Psoas muscle (tissue), 8 donors: ENCODE measurements around the gene LZTFL1. TPM values are rescaled to one million over a fixed set of nuclear protein-coding genes. Genes with fewer than 3 reads are reported as not detected.

Experiments
- ATAC-seq, 4 donors: fragments of 200-7000 bp; cut with Tn5 transposase; one replicate each; pipeline ENCODE4 v1.9.1; 2020; ENCODE audit warnings: moderate library complexity in 3 of 4, mild to moderate bottlenecking in 2 of 4
- DNase-seq, 2 donors: peaks; one replicate each; pipeline ENCODE4 v3.0.0-alpha.2; 2020
- H3K27ac ChIP-seq: fragments of 200-600 bp; one replicate; pipeline ENCODE4 v1.8.0; 2022
- H3K27me3 ChIP-seq, 3 donors: fragments of 200-600 bp in 1 of 3; one replicate each; pipeline versions ENCODE4 v1.6.1 to v1.8.0; 2013 to 2022; ENCODE audit warnings: low read length in 2 of 3, mild to moderate bottlenecking in 2 of 3, moderate library complexity in 1 of 3; ENCODE audit not compliant: insufficient read depth in 3 of 3
- H3K36me3 ChIP-seq, 2 donors: fragments of 200-600 bp in 1 of 2; one replicate each; pipeline versions ENCODE4 v1.6.1 to v1.8.0; 2013 to 2022; ENCODE audit warnings: low read depth in 1 of 2, mild to moderate bottlenecking in 1 of 2, moderate library complexity in 1 of 2; ENCODE audit not compliant: insufficient read depth in 1 of 2
- H3K4me1 ChIP-seq: fragments of 200-600 bp; one replicate; pipeline ENCODE4 v1.8.0; 2022
- H3K4me3 ChIP-seq: fragments of 200-600 bp; one replicate; pipeline ENCODE4 v1.8.0; 2022; ENCODE audit warnings: mild to moderate bottlenecking
- H3K9me3 ChIP-seq: fragments of 200-600 bp; one replicate; pipeline ENCODE4 v1.8.0; 2022
- WGBS, 3 donors: extraction: QIAGEN DNeasy Blood & Tissue Kit; methylation state at CpG; one replicate each; pipeline versions ENCODE4 v1.1.6 to v1.1.7; 2013; 5-methylcytosine and 5-hydroxymethylcytosine counted together
- intact Hi-C, 2 donors: fragments of 100-400 bp; cut with DNase I; formaldehyde crosslinking; loops; one replicate each; pipeline versions ENCODE4 v1.11.0 to v1.14.2; 2022
- polyA plus RNA-seq, 3 donors: library from polyadenylated mRNA; stranded (reverse); fragments of 200-250 nt; gene quantifications; one replicate each; pipeline ENCODE4 v1.2.3, GENCODE V29; 2013
- total RNA-seq, 4 donors: library from RNA; stranded (reverse); fragmentation: NEBNext Ultra II Directional in 2 of 4; extraction: Animal tissue kit (Norgen Biotek cat#: 25700) in 2 of 4; gene quantifications; one replicate each; pipeline versions ENCODE4 v1.2.1 to v1.2.4, GENCODE V29; 2021 to 2023
- TF ChIP-seq, protein P1 (sequence below): fragments of 200-600 bp; IDR thresholded peaks from one replicate; pipeline ENCODE4 v1.8.0; 2022; ENCODE audit warnings: antibody characterized with exemption
- donor health status: healthy with polysubstance abuse.
- donor health status: DM: no; HTN: no; CAD: no; lungs with moderate emphysema.
- donor health status: Bipolar disorder and iron deficiency.
- donor health status: healthy.
- donor health status: DM: yes; HTN: yes; CAD: no.
- donor health status: DM: no; HTN: no; CAD: no.
- donor health status: DM: no; HTN: no; CAD: no.
- donor health status: DM: yes; HTN: yes; CAD: no.

The LZTFL1 gene
- total and polyA plus RNA-seq, 7 donors: 3.1 to 15.9 (median 5.3) TPM

DNA sequence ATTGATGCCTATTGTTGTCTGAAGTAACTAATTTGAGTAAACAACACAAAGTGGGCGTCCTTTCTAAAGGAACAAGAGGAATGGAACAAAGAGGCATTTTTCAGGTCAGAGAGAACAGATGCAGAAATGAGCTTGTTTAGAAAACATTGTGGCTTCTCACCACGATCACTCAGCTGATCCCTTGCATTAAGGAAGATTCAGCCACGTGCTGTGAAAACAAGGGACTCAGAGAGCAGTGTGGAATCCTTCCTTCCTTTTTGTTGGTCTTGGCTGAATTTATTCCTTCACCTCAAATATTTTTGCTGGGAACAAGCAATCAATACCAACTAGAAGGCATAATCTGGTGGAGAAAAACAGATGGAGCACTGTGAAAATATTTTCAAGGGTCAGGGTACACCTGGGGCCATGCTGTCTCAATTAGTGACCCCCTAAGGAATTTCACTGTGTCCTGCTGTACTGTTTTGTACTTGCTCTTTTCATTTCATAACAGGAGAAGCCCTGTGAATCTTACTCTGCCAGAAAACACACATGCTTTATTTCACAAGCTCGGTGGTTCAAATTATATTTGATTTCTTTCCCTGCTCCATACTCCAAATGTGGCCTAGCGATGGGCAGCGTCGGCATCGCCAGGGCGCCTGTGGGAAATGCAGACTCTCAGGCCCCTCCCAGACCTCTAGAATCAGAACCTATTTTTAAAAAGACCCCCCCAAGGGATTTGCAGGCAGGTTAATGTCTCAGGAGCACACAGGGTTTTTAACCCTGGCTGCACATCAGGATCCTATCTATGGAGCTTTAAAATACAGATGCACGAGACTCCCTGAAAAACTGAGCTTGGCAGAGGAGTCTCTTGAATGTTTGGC, 34.0 kb downstream of the LZTFL1 start:
- no peak for DNase-seq
- intact Hi-C loops: no loop called here
- H3K4me3 ChIP-seq: no peak overlapping the region
- no peak overlapping the region for H3K27ac ChIP-seq
- H3K36me3 ChIP-seq: no peaks in the 10 kb centered on the region
- H3K27me3 ChIP-seq: no peaks in the 10 kb centered on the region
- WGBS, 3 donors: 62 to 81% (median 64%) methylated on average over 10 of the region's 10 CpGs
- TF ChIP-seq, protein P1, sequence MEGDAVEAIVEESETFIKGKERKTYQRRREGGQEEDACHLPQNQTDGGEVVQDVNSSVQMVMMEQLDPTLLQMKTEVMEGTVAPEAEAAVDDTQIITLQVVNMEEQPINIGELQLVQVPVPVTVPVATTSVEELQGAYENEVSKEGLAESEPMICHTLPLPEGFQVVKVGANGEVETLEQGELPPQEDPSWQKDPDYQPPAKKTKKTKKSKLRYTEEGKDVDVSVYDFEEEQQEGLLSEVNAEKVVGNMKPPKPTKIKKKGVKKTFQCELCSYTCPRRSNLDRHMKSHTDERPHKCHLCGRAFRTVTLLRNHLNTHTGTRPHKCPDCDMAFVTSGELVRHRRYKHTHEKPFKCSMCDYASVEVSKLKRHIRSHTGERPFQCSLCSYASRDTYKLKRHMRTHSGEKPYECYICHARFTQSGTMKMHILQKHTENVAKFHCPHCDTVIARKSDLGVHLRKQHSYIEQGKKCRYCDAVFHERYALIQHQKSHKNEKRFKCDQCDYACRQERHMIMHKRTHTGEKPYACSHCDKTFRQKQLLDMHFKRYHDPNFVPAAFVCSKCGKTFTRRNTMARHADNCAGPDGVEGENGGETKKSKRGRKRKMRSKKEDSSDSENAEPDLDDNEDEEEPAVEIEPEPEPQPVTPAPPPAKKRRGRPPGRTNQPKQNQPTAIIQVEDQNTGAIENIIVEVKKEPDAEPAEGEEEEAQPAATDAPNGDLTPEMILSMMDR: no peak
- H3K4me1 ChIP-seq: no peaks in the 10 kb centered on the region
- no peaks in the 10 kb centered on the region for H3K9me3 ChIP-seq
- ATAC-seq: peak in 2 of 4 donors; percentile 43 to 86

DNA sequence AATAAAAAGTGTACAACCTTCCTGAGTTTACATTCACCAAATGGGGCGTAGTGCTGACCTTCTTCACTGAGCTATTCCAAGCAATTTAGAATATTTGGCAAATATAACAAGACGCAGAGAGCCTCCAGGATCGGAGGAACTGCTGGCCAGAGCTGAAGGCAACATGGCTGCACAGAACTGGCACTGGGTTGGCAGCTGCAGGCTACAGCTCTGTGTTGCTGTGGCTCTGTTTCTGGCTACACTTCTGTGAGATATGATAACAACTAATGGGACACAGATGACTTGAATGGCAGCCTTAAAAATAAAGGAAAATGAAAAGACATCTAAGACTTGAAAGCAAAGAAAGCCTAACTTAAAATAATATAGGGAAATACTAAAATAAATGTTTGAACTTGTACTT, 34.8 kb downstream of the LZTFL1 start:
- WGBS, 3 donors: 71 to 90% (median 81%) methylated on average over 3 of the region's 3 CpGs
- H3K27ac ChIP-seq: no peak overlapping the region

DNA sequence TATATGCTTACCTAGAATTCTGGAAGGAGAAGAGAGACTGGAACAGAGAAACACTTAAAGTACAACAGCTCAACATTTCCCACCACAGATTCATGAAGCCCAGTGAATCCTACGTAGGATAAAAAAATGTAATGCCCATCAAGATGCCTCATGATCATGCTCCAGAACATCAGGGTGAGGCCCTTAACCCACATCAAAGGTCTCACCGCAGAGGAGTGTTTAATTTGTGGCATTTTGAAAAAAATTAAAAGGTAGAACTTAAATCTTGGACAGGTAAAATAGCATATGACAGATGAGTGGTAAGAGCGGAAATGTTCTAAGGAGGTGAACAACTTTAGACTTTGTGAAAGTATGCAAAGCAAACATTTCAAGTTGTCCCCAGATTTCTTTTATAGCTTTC, 35.8 kb downstream of the LZTFL1 start:
- WGBS, 3 donors: 92 to 97% (median 95%) methylated on average over 3 of the region's 3 CpGs

More for the DNA sequence above, 34.8 kb downstream of the LZTFL1 start:
- Histone ChIP-seq H3K9me3 (no peaks in the 10 kb centered on the region), H3K4me1 (no peaks in the 10 kb centered on the region), H3K4me3 (no peak overlapping the region), H3K36me3 (no peaks in the 10 kb centered on the region), H3K27me3 (no peaks in the 10 kb centered on the region)
- DNase-seq (no peak), ATAC-seq (no peak)
- TF ChIP-seq, protein P1: no peak
- intact Hi-C loops: no loop called here

DNA sequence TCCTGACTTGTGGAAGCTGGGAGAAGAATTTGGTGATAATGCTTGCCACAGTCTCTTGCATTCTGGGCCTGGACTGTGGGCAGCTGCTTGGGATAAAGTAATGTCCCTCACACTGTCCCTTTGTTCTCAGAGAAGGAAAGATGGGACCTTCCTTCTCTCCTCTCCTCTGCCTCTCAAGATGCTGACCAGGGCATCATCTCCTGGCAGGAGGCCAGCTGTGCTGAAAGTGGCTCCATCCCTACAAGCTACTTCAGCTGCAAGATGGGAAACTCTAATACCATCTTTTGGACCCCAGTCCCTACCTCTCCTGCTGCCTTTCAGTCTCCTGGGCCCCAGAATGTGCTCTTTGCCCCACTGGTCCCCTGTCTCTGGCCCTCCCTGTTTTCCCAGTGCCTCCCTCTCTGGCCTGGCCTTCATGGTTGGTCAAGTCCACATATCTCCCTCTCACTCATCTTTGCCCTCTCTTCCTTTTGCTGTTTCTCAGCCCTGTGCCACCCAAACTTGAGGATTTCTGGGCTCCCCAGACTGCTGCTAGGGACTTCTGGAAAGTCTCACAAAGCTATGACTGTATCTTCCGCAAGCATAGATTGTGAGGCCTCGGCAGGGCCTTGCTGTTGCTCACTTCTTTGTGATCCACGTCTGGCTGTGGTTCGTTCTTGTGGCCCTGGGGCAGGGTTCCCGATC, 38.5 kb downstream of the LZTFL1 start:
- TF ChIP-seq, protein P1: no peak
- Histone ChIP-seq H3K27ac (no peak overlapping the region), H3K36me3 (no peaks in the 10 kb centered on the region), H3K9me3 (no peaks in the 10 kb centered on the region), H3K27me3 (peaks cover 0 to 6% (median 3%) of the 10 kb centered on the region in 3 donors), H3K4me1 (no peaks in the 10 kb centered on the region), H3K4me3 (no peak overlapping the region)
- DNase-seq: no peak
- intact Hi-C loops: no loop called here
- 91 to 97% (median 94%) methylated on average over 5 of the region's 5 CpGs for WGBS, 3 donors
- ATAC-seq: no peak

More for the DNA sequence above, 35.8 kb downstream of the LZTFL1 start:
- DNase-seq: no peak
- Histone ChIP-seq H3K36me3 (no peaks in the 10 kb centered on the region), H3K9me3 (no peaks in the 10 kb centered on the region), H3K4me1 (no peaks in the 10 kb centered on the region), H3K27ac (no peak overlapping the region), H3K27me3 (no peaks in the 10 kb centered on the region), H3K4me3 (no peak overlapping the region)
- ATAC-seq: no peak
- TF ChIP-seq, protein P1: no peak
- intact Hi-C loops: no loop called here
